Measurements from ENCODE around the gene KIAA0513. TPM values are rescaled to one million over a fixed set of nuclear protein-coding genes. Genes with fewer than 3 reads are reported as not detected.

Gene KIAA0513
- total and polyA plus RNA-seq, 2 of the 13 experiments (the other 11 are each of a cell fraction or from before 2014, with no cell fraction given), result 1.8 TPM

DNA sequence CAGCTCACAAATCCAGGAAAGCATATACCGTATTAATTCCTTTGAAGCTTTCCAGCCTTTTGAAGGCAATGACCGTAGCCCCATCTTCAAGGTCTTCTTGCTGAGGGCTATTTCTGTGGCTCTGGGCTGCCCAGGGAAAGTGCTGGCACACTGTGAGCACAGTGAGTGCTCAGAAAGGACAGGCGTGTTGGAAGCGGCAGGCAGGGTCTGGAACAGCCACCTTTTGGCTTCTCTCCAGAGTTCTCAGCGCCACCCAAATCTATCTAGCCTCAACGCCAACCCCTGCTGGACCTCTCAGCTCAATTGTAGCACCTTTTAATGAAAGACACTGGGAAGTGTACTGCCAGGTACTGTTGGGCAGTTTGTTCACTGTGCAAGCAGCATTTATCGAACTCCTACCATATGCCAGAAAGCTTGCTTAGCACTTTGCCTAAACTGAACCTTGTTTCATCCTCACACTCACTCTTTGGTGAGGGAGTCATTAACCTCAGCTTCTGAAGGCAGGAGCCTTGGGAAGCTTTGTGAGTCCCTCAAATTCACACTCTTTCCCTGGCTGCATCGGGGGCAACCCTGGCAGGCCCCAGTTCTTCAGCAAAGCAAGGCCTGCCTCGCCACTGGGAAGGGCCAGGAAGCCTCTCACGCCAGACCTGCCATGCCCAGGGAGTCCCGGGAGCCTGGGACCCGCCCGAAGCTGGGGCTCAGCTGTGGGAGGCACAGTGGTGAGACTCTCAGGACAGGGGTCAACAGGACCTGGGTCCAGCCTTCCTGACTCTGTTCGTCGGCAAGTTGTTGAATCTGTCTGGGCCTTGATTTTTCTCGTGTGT is 98.2 kb downstream of the KIAA0513 start (continued):
- TF ChIP-seq, protein P1, sequence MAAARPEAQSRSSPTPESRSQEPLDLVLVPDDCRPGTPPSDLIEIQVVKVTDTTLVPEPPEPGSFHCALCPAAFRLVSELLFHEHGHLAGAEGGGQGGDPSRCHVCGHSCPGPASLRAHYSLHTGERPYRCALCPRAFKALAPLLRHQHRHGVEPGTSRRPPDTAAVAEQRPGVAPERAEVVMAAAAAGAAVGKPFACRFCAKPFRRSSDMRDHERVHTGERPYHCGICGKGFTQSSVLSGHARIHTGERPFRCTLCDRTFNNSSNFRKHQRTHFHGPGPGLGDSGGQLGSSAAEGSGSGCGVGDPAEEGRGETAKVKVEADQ (CRISPR knock-in tag; IDR thresholded peaks at IDR 0.05; ENCODE audit: borderline replicate concordance), result 0 out of 2 replicates have a peak, but pooled peaks have one; percentile 2
- TF ChIP-seq ZNF367 (CRISPR knock-in tag; IDR thresholded peaks at IDR 0.05; ENCODE audit: borderline replicate concordance) (no peak), GPN1 (CRISPR knock-in tag; IDR thresholded peaks at IDR 0.05; ENCODE audit: borderline replicate concordance) (no peak), CCAR2 (optimal IDR thresholded peaks at IDR 0.05; ENCODE audit: low read depth, low read length) (no peak), TBX2 (CRISPR knock-in tag; IDR thresholded peaks at IDR 0.05; ENCODE audit: borderline replicate concordance) (no peak), ZKSCAN8 (CRISPR knock-in tag; IDR thresholded peaks at IDR 0.05; ENCODE audit: borderline replicate concordance) (peak; percentile 94), ZNF326 (CRISPR knock-in tag; IDR thresholded peaks at IDR 0.05; ENCODE audit: borderline replicate concordance) (no peak), FOXO1 (CRISPR knock-in tag; IDR thresholded peaks at IDR 0.05) (peak; percentile 15; the same call in 1 of the 2 replicates), DPF2 (CRISPR knock-in tag; IDR thresholded peaks at IDR 0.05; ENCODE audit: borderline replicate concordance, low read depth) (no peak), ZFP82 (CRISPR knock-in tag; IDR thresholded peaks at IDR 0.05; ENCODE audit: borderline replicate concordance) (no peak), RARA (CRISPR knock-in tag; IDR thresholded peaks at IDR 0.05) (no peak), ZNF274 (CRISPR knock-in tag; IDR thresholded peaks at IDR 0.05) (peak; percentile 20; the same call in 1 of the 2 replicates), ISL2 (CRISPR knock-in tag; IDR thresholded peaks at IDR 0.05) (no peak), PTBP1 (IDR thresholded peaks at IDR 0.05; ENCODE audit: low read depth, low read length, poor library complexity, severe bottlenecking) (no peak), ZNF335 (CRISPR knock-in tag; IDR thresholded peaks at IDR 0.05) (no peak), MXI1 (IDR thresholded peaks at IDR 0.05; ENCODE audit: borderline replicate concordance, low read depth, low read length) (no peak), ZNF788 (CRISPR knock-in tag; IDR thresholded peaks at IDR 0.05; ENCODE audit: borderline replicate concordance) (0 out of 2 replicates have a peak, but pooled peaks have one; percentile 29), ZNF207 (IDR thresholded peaks at IDR 0.05; ENCODE audit: borderline replicate concordance) (no peak), GATA4 (IDR thresholded peaks at IDR 0.05; ENCODE audit: borderline replicate concordance, low read depth) (no peak), ZNF850 (CRISPR knock-in tag; conservative IDR thresholded peaks at IDR 0.05) (no peak), MED1 (CRISPR knock-in tag; IDR thresholded peaks at IDR 0.05) (0 out of 2 replicates have a peak, but pooled peaks have one; percentile 11), ZBTB21 (CRISPR knock-in tag; IDR thresholded peaks at IDR 0.05) (no peak), HDAC6 (IDR thresholded peaks at IDR 0.05; ENCODE audit: low read depth, low read length) (no peak), HOXA3 (CRISPR knock-in tag; IDR thresholded peaks at IDR 0.05) (no peak), ZNF891 (CRISPR knock-in tag; IDR thresholded peaks at IDR 0.05) (0 out of 2 replicates have a peak, but pooled peaks have one; percentile 27), HNRNPL (IDR thresholded peaks at IDR 0.05; ENCODE audit: low read depth, low read length) (no peak), ZNF878 (CRISPR knock-in tag; IDR thresholded peaks at IDR 0.05) (no peak)
- TF ChIP-seq, protein P2, sequence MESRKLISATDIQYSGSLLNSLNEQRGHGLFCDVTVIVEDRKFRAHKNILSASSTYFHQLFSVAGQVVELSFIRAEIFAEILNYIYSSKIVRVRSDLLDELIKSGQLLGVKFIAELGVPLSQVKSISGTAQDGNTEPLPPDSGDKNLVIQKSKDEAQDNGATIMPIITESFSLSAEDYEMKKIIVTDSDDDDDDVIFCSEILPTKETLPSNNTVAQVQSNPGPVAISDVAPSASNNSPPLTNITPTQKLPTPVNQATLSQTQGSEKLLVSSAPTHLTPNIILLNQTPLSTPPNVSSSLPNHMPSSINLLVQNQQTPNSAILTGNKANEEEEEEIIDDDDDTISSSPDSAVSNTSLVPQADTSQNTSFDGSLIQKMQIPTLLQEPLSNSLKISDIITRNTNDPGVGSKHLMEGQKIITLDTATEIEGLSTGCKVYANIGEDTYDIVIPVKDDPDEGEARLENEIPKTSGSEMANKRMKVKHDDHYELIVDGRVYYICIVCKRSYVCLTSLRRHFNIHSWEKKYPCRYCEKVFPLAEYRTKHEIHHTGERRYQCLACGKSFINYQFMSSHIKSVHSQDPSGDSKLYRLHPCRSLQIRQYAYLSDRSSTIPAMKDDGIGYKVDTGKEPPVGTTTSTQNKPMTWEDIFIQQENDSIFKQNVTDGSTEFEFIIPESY (CRISPR knock-in tag; IDR thresholded peaks at IDR 0.05), result no peak

Data from HepG2 (cell line).